ENCODE results near the gene SNRPN.
"Not testable (repeated sequence)": the region's sequence is repeated elsewhere in the genome, so short reads cannot be mapped to it uniquely, and the experiment has no call there.

The SNRPN gene

DNA sequence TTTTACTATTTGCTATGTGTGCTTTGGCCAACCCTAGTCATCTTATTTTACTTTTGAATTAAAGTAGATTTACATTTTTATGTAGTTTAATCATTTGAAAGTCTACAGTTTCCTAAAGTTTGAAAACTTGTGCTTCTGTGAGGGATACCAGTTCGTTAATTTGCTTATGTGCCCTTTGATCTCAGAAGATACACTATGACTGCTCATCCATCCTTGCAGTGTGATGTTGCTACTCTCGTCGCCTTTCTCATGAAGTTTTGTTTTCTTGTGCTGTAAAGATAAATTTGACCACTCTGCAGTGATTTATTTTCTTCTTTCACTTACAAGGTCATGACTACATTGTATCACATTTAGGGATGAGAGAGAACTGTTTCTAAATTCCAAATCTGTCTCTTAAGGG, 16.3 kb downstream of the SNRPN start:
- no peak for DNase-seq (ENCODE audit: low spot score)

DNA sequence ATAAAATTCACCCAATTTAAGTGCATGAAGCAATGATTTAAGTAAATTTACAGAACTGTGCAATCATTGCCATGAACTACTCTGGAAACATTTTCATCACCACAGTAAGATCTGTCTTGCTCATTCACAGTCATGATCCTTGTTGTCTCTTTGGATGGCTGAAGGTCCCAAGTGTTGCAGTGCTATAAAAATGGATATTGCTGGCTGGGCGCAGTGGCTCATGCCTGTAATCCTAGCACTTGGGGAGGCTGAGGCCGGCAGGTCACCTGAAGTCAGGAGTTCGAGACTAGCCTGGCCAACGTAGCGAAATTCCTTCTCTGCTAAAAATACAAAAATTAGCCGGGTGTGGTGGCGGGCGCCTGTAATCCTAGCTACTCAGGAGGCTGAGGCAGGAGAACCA, 17.0 kb downstream of the SNRPN start:
- no peak for DNase-seq (ENCODE audit: low spot score)

DNA sequence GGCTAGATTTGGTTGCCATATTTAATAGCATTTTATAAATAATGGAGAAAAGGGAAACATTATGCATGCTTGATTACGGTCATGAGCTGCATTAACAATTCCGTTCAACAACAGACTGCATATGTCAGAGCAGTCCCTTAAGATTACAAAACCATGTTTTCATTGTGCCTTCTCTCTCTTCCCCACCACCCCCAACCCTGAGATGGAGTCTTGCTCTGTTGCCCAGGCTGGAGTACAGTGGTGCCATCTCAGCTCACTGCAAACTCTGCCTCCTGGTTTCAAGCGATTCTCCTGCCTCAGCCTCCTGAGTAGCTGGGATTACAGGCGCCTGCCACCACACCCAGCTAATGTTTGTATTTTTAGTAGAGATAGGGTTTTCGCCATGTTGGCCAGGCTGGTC, 17.9 kb downstream of the SNRPN start:
- not testable (repeated sequence) for DNase-seq (ENCODE audit: low spot score)

DNA sequence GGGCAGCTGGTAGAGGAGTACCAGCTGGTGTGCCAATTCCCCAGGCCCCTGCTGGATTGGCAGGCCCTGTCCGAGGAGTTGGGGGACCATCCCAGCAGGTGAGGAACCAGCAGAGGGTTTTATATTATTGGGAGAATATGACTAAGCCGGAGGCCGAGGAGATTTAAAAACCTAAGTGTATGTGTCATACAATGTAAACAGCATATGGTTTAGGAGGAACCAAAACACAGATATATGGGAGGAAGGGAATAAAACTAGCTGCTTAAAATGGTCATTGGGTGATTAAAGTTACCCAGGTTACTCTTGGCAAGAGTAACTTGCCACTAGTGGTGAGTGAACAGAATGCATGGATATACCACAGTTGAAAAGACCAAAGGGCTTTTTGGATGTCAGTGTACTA, 22.1 kb downstream of the SNRPN start:
- DNase-seq (ENCODE audit: low spot score), result no peak

DNA sequence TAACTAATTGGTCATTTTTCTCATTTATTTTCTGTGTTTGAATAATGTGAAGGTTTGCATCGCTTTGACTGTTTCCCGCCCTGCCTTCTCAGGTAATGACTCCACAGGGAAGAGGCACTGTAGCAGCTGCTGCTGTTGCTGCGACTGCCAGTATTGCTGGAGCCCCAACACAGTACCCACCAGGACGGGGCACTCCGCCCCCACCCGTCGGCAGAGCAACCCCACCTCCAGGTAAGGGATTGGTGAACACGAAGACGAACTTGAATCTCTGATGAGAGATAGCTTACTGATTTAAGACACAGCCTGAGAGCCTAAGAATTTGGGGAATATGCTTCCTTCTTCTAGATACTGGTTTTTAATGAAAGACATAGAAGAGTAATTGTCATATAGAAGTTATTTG, 22.9 kb downstream of the SNRPN start:
- no peak for DNase-seq (ENCODE audit: low spot score)

DNA sequence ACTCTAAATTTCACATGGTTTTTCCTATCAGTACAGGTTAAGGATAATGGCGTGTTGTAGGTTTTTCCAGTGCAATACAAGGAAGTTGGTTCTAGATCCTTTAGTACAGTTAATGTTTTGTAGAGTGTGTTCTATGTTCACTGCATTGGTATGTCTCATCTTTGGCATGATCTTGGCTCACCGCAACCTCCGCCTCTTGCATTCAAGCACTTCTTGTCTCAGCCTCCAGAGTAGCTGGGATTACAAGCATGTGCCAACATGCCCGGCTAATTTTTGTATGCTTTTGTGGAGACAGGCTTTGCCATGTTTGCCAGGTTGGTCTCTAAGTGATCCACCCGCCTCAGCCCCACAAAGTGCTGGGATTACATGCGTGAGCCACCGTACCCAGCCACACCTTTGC, 30.4 kb downstream of the SNRPN start:
- no peak for DNase-seq (ENCODE audit: low spot score)

DNA sequence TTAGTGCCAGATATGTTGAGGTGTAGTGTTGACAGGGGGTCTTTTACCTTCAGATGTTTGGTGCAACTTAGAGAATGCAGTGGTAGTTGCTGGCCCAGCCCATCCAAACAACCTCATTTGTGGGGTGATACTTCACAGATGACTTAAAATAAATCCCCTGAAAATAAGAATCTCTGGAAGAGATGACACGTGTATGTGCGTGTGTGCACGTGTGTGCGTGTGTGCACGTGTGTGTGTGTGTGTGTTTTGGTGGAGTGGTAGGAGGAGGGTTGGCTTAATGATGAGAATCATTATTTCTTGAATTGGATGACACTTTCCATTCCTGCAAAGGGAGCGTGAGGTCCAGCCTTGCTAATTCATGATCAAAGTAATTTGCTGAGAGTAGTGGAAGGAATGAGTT, 31.9 kb downstream of the SNRPN start:
- DNase-seq (ENCODE audit: low spot score), result no peak

DNA sequence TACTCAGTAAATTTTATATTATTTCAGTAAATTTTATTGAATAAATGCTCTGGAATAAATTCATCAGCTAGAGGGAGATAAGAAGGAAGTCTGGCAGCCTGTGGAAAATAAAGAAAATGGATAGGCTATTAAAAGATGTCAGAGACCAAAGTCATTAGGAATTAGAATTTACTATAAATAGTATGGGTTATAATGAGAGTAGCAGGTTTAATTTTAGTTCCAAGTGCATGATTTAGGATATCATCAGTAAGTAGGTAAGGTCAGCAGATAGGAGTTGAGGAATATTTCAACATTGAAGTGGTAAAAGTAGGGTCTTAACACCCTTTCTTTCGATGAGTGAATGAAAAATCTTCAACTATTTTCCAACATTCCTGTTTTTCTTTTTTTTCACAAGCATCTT, 64.6 kb downstream of the SNRPN start:
- DNase-seq (ENCODE audit: low spot score), result no peak

DNA sequence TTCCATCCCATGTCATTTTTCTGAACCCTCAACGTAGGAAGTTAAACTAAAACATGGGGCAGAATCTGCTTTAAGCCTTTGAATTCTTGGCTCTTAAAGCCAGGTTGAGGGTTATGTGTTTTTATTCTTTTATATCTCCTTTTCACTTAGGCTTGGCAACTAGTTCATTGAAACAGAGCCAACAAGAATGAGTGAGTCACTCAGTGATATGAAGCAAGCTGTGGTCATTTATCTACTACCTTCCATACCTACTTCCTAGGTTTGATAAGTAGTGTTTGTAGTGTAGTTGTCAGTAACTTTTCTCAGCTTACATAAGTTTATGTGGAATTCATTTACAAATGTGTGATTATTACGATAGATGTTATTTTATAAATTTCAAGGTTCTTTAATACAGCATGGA, 67.4 kb downstream of the SNRPN start:
- no peak for DNase-seq (ENCODE audit: low spot score)

Measured in LoVo (cell line).